22Rv1 (cell line): ENCODE data around the gene USP19.

Source experiments
- ZFX ChIP-seq: fragments of 450-650 bp; IDR thresholded peaks from 2 replicates; pipeline ENCODE4 v1.6.1; 2017; ENCODE audit warnings: antibody characterized with exemption, borderline replicate concordance
- TF ChIP-seq, protein P1 (sequence below): fragments of 450-650 bp; IDR thresholded peaks from 2 replicates; pipeline ENCODE4 v1.5.1; 2017; ENCODE audit warnings: mild to moderate bottlenecking

DNA sequence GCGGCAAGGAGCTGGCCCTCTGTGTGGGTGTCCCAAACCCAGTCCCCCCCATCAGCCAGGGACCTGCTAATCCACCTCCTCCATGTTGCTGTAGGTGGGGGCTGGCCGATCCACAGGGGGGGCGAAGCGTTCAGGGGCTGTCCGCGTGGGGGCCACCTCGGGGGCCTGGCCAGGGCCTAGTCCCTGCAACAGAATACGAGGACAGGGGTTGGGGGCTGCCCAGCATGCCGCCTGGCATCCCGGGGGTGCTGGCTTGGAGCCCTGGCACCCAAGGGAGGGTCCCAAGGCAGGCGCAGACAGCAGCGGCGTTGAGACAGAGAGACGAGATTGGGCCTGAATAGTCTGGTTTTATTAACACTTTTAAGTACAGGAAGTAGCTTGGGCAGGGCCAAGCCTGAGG, 12.3 kb downstream of the USP19 start:
- TF ChIP-seq, protein P1, sequence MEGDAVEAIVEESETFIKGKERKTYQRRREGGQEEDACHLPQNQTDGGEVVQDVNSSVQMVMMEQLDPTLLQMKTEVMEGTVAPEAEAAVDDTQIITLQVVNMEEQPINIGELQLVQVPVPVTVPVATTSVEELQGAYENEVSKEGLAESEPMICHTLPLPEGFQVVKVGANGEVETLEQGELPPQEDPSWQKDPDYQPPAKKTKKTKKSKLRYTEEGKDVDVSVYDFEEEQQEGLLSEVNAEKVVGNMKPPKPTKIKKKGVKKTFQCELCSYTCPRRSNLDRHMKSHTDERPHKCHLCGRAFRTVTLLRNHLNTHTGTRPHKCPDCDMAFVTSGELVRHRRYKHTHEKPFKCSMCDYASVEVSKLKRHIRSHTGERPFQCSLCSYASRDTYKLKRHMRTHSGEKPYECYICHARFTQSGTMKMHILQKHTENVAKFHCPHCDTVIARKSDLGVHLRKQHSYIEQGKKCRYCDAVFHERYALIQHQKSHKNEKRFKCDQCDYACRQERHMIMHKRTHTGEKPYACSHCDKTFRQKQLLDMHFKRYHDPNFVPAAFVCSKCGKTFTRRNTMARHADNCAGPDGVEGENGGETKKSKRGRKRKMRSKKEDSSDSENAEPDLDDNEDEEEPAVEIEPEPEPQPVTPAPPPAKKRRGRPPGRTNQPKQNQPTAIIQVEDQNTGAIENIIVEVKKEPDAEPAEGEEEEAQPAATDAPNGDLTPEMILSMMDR, result no peak
- no peak for TF ChIP-seq ZFX
